Duodenal mucosa (tissue), 2 donors: Measurements from ENCODE around the gene OR2AK2.

ENCODE experiments used
- H3K27ac ChIP-seq: one replicate; pipeline ENCODE4 v1.7.0; 2013; ENCODE audit warnings: low read depth, low read length
- H3K27me3 ChIP-seq, 2 donors: one replicate each; pipeline ENCODE4 v1.7.0; 2013; ENCODE audit warnings: low read length in 2 of 2, control low read depth in 1 of 2; ENCODE audit not compliant: insufficient read depth in 2 of 2, control insufficient read depth in 1 of 2
- H3K36me3 ChIP-seq, 2 donors: one replicate each; pipeline ENCODE4 v1.7.0; 2013; ENCODE audit warnings: low read length in 2 of 2, control low read depth in 1 of 2; ENCODE audit not compliant: insufficient read depth in 2 of 2, control insufficient read depth in 1 of 2
- H3K4me1 ChIP-seq, 2 donors: one replicate each; pipeline ENCODE4 v1.7.0; 2013; ENCODE audit warnings: low read length in 2 of 2, control low read depth in 1 of 2; ENCODE audit not compliant: insufficient read depth in 2 of 2, control insufficient read depth in 1 of 2
- H3K4me3 ChIP-seq, 2 donors: one replicate each; pipeline ENCODE4 v1.7.0; 2013; ENCODE audit warnings: low read length in 2 of 2, low read depth in 1 of 2
- H3K9ac ChIP-seq, 2 donors: one replicate each; pipeline ENCODE4 v1.7.0; 2013; ENCODE audit warnings: low read length in 2 of 2, low read depth in 1 of 2
- H3K9me3 ChIP-seq, 2 donors: one replicate each; pipeline ENCODE4 v1.7.0; 2013; ENCODE audit warnings: low read length in 2 of 2, control low read depth in 1 of 2; ENCODE audit not compliant: control insufficient read depth in 1 of 2

Gene OR2AK2

GRCh38 chr1:248015803-248016202 is 50.8 kb downstream of the OR2AK2 start:
- peaks cover 0 to 19% of the 10 kb centered on the region in 2 donors for H3K9me3 ChIP-seq
- H3K9ac ChIP-seq = no peak overlapping the region
- no peaks in the 10 kb centered on the region for H3K27me3 ChIP-seq
- no peak overlapping the region for H3K4me3 ChIP-seq
- H3K27ac ChIP-seq = no peak overlapping the region
- H3K36me3 ChIP-seq = no peaks in the 10 kb centered on the region
- no peaks in the 10 kb centered on the region for H3K4me1 ChIP-seq
